ENCODE data around the gene ASB7.

Gene ASB7

DNA sequence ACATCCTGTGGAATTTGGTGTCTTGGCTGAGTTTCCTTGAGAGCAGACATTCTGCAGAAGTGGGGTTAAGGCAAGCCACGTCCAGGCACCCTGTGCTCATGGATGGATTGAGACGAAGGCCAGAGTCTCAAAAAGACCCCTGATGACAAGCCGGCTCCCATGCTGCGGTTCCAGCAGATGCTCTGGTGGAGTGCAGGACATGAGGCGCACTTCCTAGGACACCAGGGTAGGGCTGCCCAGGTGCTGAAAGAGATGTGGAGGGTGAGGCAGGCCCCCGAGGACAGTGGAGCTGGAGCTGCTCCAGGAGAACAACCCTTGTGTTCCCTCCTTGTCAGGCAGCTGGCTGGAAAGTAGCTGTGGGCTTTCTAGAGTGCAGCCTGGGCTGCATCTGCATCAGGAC lies 81.0 kb downstream of the ASB7 start:
- DNase-seq (ENCODE audit: low read depth in 1 of 2, low spot score in 1 of 2) = no peak

DNA sequence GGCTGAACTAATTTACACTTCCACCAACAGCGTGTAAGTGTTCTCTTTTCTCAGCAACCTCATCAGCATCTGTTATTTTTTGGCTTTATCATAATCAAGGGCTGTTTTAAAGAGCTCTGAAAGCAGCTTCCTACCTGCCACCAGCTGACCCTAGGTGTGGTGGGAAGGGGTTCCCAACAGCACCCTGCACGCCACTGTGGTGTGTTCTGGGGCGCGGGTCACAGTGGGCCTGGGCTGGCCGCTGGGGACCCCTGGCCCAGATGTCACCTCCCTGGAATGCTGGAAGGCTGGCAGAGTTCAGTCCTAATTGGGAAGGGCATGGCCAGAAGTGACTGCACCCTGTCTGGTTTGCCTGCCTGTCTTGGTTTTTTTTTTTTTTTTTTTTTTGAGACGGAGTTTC lies 82.2 kb downstream of the ASB7 start:
- DNase-seq (ENCODE audit: low read depth in 1 of 2, low spot score in 1 of 2) = no peak

GRCh38 chr15:100686021-100686724 lies 83.8 kb downstream of the ASB7 start:
- DNase-seq (ENCODE audit: low read depth in 1 of 2, low spot score in 1 of 2) = no peak

- no peak for DNase-seq (ENCODE audit: low read depth in 1 of 2, low spot score in 1 of 2)
These were observed 84.5 kb downstream of the ASB7 start for GRCh38 chr15:100686725-100687473.

DNA sequence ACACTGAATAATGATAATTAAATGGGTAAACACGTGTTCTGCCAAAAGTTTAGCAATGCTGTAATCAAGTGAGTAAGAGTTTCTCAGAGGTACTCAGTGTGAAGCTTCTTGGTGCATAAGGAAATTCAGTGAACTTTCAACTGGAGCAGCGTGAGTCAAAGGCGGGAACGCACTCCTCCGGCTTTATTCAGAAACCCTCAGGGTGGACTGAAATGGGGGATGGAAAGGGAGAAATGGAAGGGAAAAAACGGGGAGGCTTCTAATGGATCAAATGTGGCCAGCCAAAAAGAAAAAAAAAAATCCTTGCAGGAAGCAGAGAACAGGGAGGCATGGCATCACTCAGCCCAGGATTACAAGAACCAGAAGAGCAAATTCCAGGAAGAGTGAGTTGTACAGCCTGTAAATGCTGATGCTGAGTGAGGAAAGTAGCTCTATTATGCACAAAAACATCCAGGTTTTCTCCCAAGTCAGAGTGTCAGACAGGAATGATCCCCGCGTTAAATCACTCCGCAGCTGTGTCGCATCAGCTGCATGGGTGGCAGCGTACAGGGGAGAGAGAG lies 85.3 kb downstream of the ASB7 start:
- no peak for DNase-seq (ENCODE audit: low read depth in 1 of 2, low spot score in 1 of 2)

DNA sequence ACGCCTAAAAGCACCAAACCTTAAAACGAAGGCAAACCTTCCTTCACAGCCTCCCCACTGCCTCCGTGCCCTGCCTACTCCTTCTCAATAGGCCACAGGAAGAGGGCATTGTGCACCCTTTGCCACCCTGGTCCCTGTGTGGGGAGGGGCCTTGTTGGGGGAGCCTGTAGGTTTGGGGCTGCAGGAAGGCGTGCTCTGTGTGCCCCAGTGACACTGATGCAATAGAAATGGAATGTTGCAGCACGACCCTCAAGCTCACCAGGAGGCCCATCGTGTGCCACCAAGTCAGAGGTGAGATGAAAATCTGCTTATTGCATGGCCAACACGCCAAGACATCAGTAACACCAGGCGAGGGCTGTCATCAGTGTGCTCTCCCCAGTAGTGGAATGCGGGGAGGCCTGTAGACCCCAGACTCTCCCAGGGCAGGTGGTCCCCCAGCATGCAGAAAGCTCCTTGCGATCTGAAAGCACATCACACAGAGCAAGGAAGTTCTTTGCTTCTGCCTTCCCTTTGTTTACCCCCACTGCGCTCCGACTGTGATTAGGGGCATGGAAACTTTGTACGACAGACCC lies 86.2 kb downstream of the ASB7 start:
- DNase-seq (ENCODE audit: low read depth in 1 of 2, low spot score in 1 of 2) = no peak

GRCh38 chr15:100689131-100689899 lies 86.9 kb downstream of the ASB7 start:
- DNase-seq (ENCODE audit: low read depth in 1 of 2, low spot score in 1 of 2) = no peak

DNA sequence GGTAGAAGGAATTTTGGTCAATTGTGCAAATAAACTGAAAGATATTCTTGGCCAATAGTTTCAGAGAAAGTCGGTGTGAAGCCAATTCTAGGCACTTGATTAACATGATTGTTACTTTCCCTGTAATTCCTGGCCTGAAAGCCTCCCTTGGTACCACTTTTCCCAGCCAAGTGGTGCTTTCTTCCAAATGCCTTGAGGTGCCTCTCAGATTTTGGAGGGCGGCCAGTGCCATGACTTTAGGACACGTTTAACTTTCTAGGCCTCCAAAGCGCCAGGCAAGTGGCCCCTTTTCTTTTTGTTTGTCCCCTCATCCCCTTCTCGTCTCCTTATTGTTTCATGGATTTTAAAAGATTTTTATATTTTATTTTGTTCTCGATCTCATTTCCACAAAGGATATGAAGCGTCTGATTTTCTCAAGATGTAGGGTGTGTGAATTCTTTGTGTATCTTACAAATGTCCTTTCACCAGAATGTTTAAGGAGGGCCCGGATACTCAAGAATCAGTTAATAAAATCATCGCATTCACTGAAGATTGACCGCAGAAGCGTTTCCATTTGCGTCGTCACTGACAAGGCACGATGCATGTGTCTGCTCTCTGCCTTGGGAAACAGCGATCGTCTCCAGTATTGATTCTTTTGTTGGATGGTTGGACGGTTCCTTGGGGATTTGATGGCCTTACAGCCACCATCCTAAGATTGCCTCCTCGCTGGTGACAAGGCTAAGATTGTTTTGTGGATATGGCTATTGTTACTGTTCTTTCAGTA lies 87.8 kb downstream of the ASB7 start:
- no peak for DNase-seq (ENCODE audit: low read depth in 1 of 2, low spot score in 1 of 2)

- no peak for DNase-seq (ENCODE audit: low read depth in 1 of 2, low spot score in 1 of 2)
These were observed 88.4 kb downstream of the ASB7 start for GRCh38 chr15:100690795-100691158.

- DNase-seq (ENCODE audit: low read depth in 1 of 2, low spot score in 1 of 2) = no peak
These were observed 88.9 kb downstream of the ASB7 start for GRCh38 chr15:100691321-100691720.

- no peak for DNase-seq (ENCODE audit: low read depth in 1 of 2, low spot score in 1 of 2)
These were observed 89.9 kb downstream of the ASB7 start for GRCh38 chr15:100692246-100692645.

DNA sequence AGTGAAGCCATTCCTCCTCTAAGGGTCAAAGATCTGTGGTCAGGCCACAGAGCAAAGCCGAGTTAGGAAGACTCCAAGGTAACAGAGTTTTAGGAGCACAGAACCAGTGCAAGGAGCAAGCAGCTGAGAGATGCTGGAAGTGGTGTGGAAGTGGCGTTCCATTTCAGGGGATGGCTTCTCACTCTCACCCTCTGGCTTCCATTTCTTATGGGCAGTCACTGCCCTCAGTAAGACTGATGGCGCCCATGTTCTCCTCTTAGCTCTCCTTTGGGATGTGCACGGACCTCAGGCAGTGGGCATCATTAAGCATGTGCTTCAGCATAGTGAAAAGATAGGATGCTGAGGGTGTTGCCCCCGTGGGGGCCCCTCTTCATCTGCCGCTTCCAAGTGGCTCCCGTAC lies 90.3 kb downstream of the ASB7 start:
- DNase-seq (ENCODE audit: low read depth in 1 of 2, low spot score in 1 of 2) = no peak

GRCh38 chr15:100693451-100693850 lies 91.1 kb downstream of the ASB7 start:
- no peak for DNase-seq (ENCODE audit: low read depth in 1 of 2, low spot score in 1 of 2)

DNA sequence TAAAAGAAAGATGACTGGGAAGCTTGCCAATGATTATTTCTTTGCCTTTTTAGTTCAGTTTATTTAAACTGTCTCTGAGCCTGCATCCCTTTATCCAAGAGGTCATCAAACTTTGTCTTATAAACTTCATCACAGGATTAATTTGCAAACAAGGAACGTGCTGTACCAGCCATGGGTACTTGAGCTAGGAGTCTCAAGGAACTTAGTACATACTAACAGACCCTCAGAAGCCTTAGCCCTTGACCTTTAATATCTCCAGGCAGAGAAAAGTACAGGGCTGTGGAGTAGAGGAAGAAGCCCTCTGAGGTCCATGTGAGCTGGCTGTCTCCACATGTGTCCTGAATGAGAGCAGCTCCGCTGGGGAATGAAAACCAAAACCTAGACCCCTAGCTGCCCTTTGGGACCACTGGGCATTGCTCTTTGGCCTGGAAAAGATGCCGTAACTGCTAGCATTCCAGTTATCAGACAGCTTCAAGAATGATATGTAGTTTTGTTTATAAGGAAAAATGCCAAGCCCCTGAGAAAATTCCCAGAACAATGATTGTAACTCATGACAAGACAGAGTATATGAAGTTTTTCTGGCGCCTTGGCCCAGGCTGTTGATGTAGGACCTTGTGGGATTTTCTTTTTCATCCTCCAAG lies 92.1 kb downstream of the ASB7 start:
- no peak for DNase-seq (ENCODE audit: low read depth in 1 of 2, low spot score in 1 of 2)

GRCh38 chr15:100695048-100695447 lies 92.7 kb downstream of the ASB7 start:
- DNase-seq (ENCODE audit: low read depth in 1 of 2, low spot score in 1 of 2) = no peak

- no peak for DNase-seq (ENCODE audit: low read depth in 1 of 2, low spot score in 1 of 2)
These were observed 94.1 kb downstream of the ASB7 start for GRCh38 chr15:100696452-100696851.
